H9 (cell line): ENCODE results near the gene FAM184A. TPM values are rescaled to one million over a fixed set of nuclear protein-coding genes. Genes with fewer than 3 reads are reported as not detected.

Source experiments
- DNase-seq: peaks from one replicate; pipeline ENCODE4 v3.0.0-alpha.2; 2017
- H2AFZ ChIP-seq: one replicate; pipeline ENCODE4 v1.6.1; 2013; ENCODE audit warnings: mild to moderate bottlenecking, low read length, control low read depth, moderate library complexity
- H2AK5ac ChIP-seq: 2 replicates; pipeline ENCODE4 v1.6.1; 2013; ENCODE audit warnings: low read length, control low read depth, mixed read lengths; ENCODE audit not compliant: insufficient read length
- H2BK120ac ChIP-seq: one replicate; pipeline ENCODE4 v1.6.1; 2013; ENCODE audit warnings: low read depth, mild to moderate bottlenecking, low read length, control low read depth, inconsistent platforms; ENCODE audit not compliant: poor library complexity, severe bottlenecking
- H2BK12ac ChIP-seq: 2 replicates; pipeline ENCODE4 v1.6.1; 2013; ENCODE audit warnings: low read length, control low read depth, mixed read lengths, low read depth; ENCODE audit not compliant: insufficient read length
- H2BK15ac ChIP-seq: 2 replicates; pipeline ENCODE4 v1.6.1; 2013; ENCODE audit warnings: low read depth, low read length, control low read depth
- H2BK20ac ChIP-seq: one replicate; pipeline ENCODE4 v1.6.1; 2013; ENCODE audit warnings: low read depth, mild to moderate bottlenecking, low read length, control low read depth, inconsistent platforms; ENCODE audit not compliant: poor library complexity, severe bottlenecking
- H2BK5ac ChIP-seq: 2 replicates; pipeline ENCODE4 v1.6.1; 2013; ENCODE audit warnings: low read length, control low read depth, mixed read lengths; ENCODE audit not compliant: insufficient read length
- H3K14ac ChIP-seq: 2 replicates; pipeline ENCODE4 v1.6.1; 2013; ENCODE audit warnings: low read length, control low read depth; ENCODE audit not compliant: insufficient read depth
- H3K18ac ChIP-seq: 2 replicates; pipeline ENCODE4 v1.6.1; 2013; ENCODE audit warnings: low read depth, mild to moderate bottlenecking, mixed read lengths, low read length, control low read depth; ENCODE audit not compliant: insufficient read length
- H3K23ac ChIP-seq: 2 replicates; pipeline ENCODE4 v1.6.1; 2013; ENCODE audit warnings: low read length, control low read depth, mixed read lengths, low read depth; ENCODE audit not compliant: insufficient read length
- H3K23me2 ChIP-seq: 2 replicates; pipeline ENCODE4 v1.6.1; 2013; ENCODE audit warnings: low read depth, mild to moderate bottlenecking, mixed read lengths, low read length, control low read depth; ENCODE audit not compliant: insufficient read length, poor library complexity, severe bottlenecking
- H3K27ac ChIP-seq: 2 replicates; pipeline ENCODE4 v1.5.1; 2013; ENCODE audit warnings: low read length, control low read depth, mixed read lengths, low read depth; ENCODE audit not compliant: insufficient read length
- H3K27me3 ChIP-seq: 2 replicates; pipeline ENCODE4 v1.6.1; 2013; ENCODE audit warnings: low read length, control low read depth, inconsistent platforms; ENCODE audit not compliant: insufficient read depth
- H3K4ac ChIP-seq: 2 replicates; pipeline ENCODE4 v1.6.1; 2013; ENCODE audit warnings: low read depth, mild to moderate bottlenecking, control low read depth, inconsistent platforms, low read length, moderate library complexity
- H3K4me1 ChIP-seq: 2 replicates; pipeline ENCODE4 v1.6.1; 2013; ENCODE audit warnings: low read length, control low read depth, inconsistent platforms; ENCODE audit not compliant: insufficient read depth
- H3K4me2 ChIP-seq: 2 replicates; pipeline ENCODE4 v1.6.1; 2013; ENCODE audit warnings: low read length, control low read depth, mixed read lengths; ENCODE audit not compliant: insufficient read length, insufficient read depth
- H3K56ac ChIP-seq: 2 replicates; pipeline ENCODE4 v1.6.1; 2013; ENCODE audit warnings: low read depth, mild to moderate bottlenecking, mixed read lengths, low read length, control low read depth; ENCODE audit not compliant: insufficient read length
- H3K79me1 ChIP-seq: 2 replicates; pipeline ENCODE4 v1.6.1; 2013; ENCODE audit warnings: low read depth, mild to moderate bottlenecking, moderate library complexity, low read length, control low read depth, inconsistent platforms; ENCODE audit not compliant: insufficient read depth, poor library complexity, severe bottlenecking
- H3K79me2 ChIP-seq: 2 replicates; pipeline ENCODE4 v1.6.1; 2013; ENCODE audit warnings: low read length, control low read depth, inconsistent platforms; ENCODE audit not compliant: insufficient read depth
- H3K9ac ChIP-seq: 2 replicates; pipeline ENCODE4 v1.6.1; 2013; ENCODE audit warnings: low read length, control low read depth, mixed read lengths; ENCODE audit not compliant: insufficient read length; ENCODE audit errors: extremely low read depth
- H3K9me3 ChIP-seq: one replicate; pipeline ENCODE4 v1.6.1; 2013; ENCODE audit warnings: low read depth, low read length, inconsistent platforms; ENCODE audit not compliant: control insufficient read depth
- H3T11ph ChIP-seq: one replicate; pipeline ENCODE4 v1.6.1; 2013; ENCODE audit warnings: mild to moderate bottlenecking, low read length, control low read depth, inconsistent platforms
- H4K20me1 ChIP-seq: one replicate; pipeline ENCODE4 v1.6.1; 2013; ENCODE audit not compliant: control insufficient read depth, insufficient read length, insufficient read depth
- H4K5ac ChIP-seq: 2 replicates; pipeline ENCODE4 v1.6.1; 2013; ENCODE audit warnings: low read depth, mild to moderate bottlenecking, mixed read lengths, low read length, control low read depth; ENCODE audit not compliant: insufficient read length
- H4K8ac ChIP-seq: replicated peaks from 2 replicates; pipeline ENCODE4 v1.6.1; 2013; ENCODE audit warnings: low read length, control low read depth, mixed read lengths, low read depth; ENCODE audit not compliant: insufficient read length
- H4K91ac ChIP-seq: 2 replicates; pipeline ENCODE4 v1.6.1; 2013; ENCODE audit warnings: low read depth, mild to moderate bottlenecking, moderate library complexity, mixed read lengths, low read length, control low read depth; ENCODE audit not compliant: insufficient read length
- H3K27ac Mint-ChIP-seq, 3 experiments: 2 replicates in 2 of 3; 3 replicates in 1 of 3; pipeline ENCODE4 v1.8.0; 2020 to 2021; ENCODE audit warnings: mixed read lengths in 3 of 3, mild to moderate bottlenecking in 1 of 3, moderate library complexity in 1 of 3
- H3K27me3 Mint-ChIP-seq: 2 replicates; pipeline ENCODE4 v1.8.0; 2021; ENCODE audit warnings: low read depth, mild to moderate bottlenecking, moderate library complexity, mixed read lengths
- H3K36me3 Mint-ChIP-seq, 3 experiments: 2 replicates in 2 of 3; 3 replicates in 1 of 3; pipeline ENCODE4 v1.8.0; 2020 to 2021; ENCODE audit warnings: low read depth in 3 of 3, mixed read lengths in 3 of 3; ENCODE audit not compliant: insufficient read depth in 1 of 3
- H3K4me1 Mint-ChIP-seq, 2 experiments: 2 replicates each; pipeline ENCODE4 v1.8.0; 2020; ENCODE audit warnings: mixed read lengths in 2 of 2
- H3K4me3 Mint-ChIP-seq, 2 experiments: 2 replicates in 1 of 2; 3 replicates in 1 of 2; pipeline ENCODE4 v1.8.0; 2020 to 2021; ENCODE audit warnings: mild to moderate bottlenecking in 2 of 2, mixed read lengths in 2 of 2, moderate library complexity in 1 of 2
- H3K9me3 Mint-ChIP-seq, 2 experiments: 2 replicates in 1 of 2; 3 replicates in 1 of 2; pipeline ENCODE4 v1.8.0; 2020; ENCODE audit warnings: mild to moderate bottlenecking in 2 of 2, mixed read lengths in 2 of 2, moderate library complexity in 1 of 2
- CTCF ChIP-seq: fragments of 200-600 bp; sonication (generic); conservative IDR thresholded peaks from 3 replicates; pipeline ENCODE4 v1.8.0; 2021; ENCODE audit warnings: antibody characterized with exemption, mild to moderate bottlenecking
- WGBS: extraction: QIAGEN DNeasy Blood & Tissue Kit; methylation state at CpG from one replicate; pipeline ENCODE4 v1.1.7; 2013; ENCODE audit warnings: missing lambda C conversion rate, low lambda C conversion rate, mixed read lengths; ENCODE audit not compliant: insufficient read length; ENCODE audit errors: extremely low coverage; 5-methylcytosine and 5-hydroxymethylcytosine counted together
- total RNA-seq: library from RNA; stranded (reverse); gene quantifications from 2 replicates; pipeline ENCODE4 v1.2.1, GENCODE V29; 2021

Gene FAM184A
- total RNA-seq, 1 experiment from 2014 or later, result 11.4 TPM

GRCh38 chr6:119043265-119043664 is 35.2 kb downstream of the FAM184A start:
- no peaks in the 10 kb centered on the region; the same call in 1 of the 2 replicates for H3K79me2 ChIP-seq
- no peak for DNase-seq
- H3K4me1 Mint-ChIP-seq, result peaks cover 59 to 65% of the 10 kb centered on the region in 2 experiments

More at GRCh38 chr6:119043265-119043664, 35.2 kb downstream of the FAM184A start:
- Histone ChIP-seq H3K4ac (no peak overlapping the region), H4K8ac (no peak overlapping the region), H3K27ac (no peak overlapping the region), H2BK120ac (no peak overlapping the region), H4K5ac (no peak overlapping the region), H2AK5ac (no peak overlapping the region), H3K4me1 (peaks cover 4% of the 10 kb centered on the region; the same call in 1 of the 2 replicates), H3K23me2 (no peaks in the 10 kb centered on the region), H3K27me3 (no peaks in the 10 kb centered on the region), H3K18ac (no peak overlapping the region), H3T11ph (no peak overlapping the region), H2BK12ac (no peak overlapping the region), H2BK20ac (no peak overlapping the region), H2BK5ac (no peak overlapping the region), H3K23ac (no peak overlapping the region), H3K9me3 (no peaks in the 10 kb centered on the region), H3K79me1 (no peaks in the 10 kb centered on the region), H3K9ac (no peak overlapping the region), H4K91ac (no peak overlapping the region), H2AFZ (no peak overlapping the region), H3K4me2 (no peak overlapping the region), H3K14ac (no peak overlapping the region; the same call in 1 of the 2 replicates), H4K20me1 (no peaks in the 10 kb centered on the region), H3K56ac (no peak overlapping the region), H2BK15ac (no peak overlapping the region)
- WGBS, result no CpG with 5 or more reads among the region's 1 CpG
- Mint-ChIP-seq H3K9me3 (no peaks in the 10 kb centered on the region; a peak in 2 of 5 replicates), H3K27ac (peak overlapping the region; percentile 9 to 23 (median 21); a peak in 4 of 7 replicates), H3K36me3 (no peaks in the 10 kb centered on the region; a peak in 2 of 7 replicates), H3K27me3 (no peaks in the 10 kb centered on the region), H3K4me3 (no peak overlapping the region)
- no peak for TF ChIP-seq CTCF
